IgD-negative memory B cell (primary cell): ENCODE results near the gene GAL3ST3. TPM values are rescaled to one million over a fixed set of nuclear protein-coding genes. Genes with fewer than 3 reads are reported as not detected.

ENCODE experiments used
- H3K27ac Mint-ChIP-seq, 3 donors: one replicate each; pipeline ENCODE4 v1.8.0; 2020 to 2022; ENCODE audit warnings: mild to moderate bottlenecking in 3 of 3, mixed read lengths in 3 of 3, moderate library complexity in 1 of 3
- H3K27me3 Mint-ChIP-seq: one replicate; pipeline ENCODE4 v1.8.0; 2021; ENCODE audit warnings: mixed read lengths
- H3K36me3 Mint-ChIP-seq: one replicate; pipeline ENCODE4 v1.8.0; 2020; ENCODE audit warnings: mild to moderate bottlenecking, mixed read lengths
- H3K4me1 Mint-ChIP-seq, 3 donors: one replicate each; pipeline ENCODE4 v1.8.0; 2020 to 2022; ENCODE audit warnings: mixed read lengths in 3 of 3, mild to moderate bottlenecking in 1 of 3
- H3K4me3 Mint-ChIP-seq, 4 donors: one replicate each; pipeline ENCODE4 v1.8.0; 2020 to 2022; ENCODE audit warnings: mild to moderate bottlenecking in 4 of 4, mixed read lengths in 4 of 4, moderate library complexity in 3 of 4
- H3K9me3 Mint-ChIP-seq, 3 donors: one replicate each; pipeline ENCODE4 v1.8.0; 2020 to 2021; ENCODE audit warnings: mixed read lengths in 3 of 3, mild to moderate bottlenecking in 1 of 3
- polyA plus RNA-seq: library from polyadenylated mRNA; unstranded; fragments of 300-500 nt; fragmentation: Illumina TruSeq; gene quantifications from one replicate; pipeline ENCODE4 v1.2.3, GENCODE V29; 2021

The GAL3ST3 gene
- polyA plus RNA-seq, 1 donor from 2014 or later, result not detected

GRCh38 chr11:66006134-66006890 is 42.6 kb downstream of the GAL3ST3 start:
- Mint-ChIP-seq H3K36me3 (peaks cover 4% of the 10 kb centered on the region), H3K9me3 (no peaks in the 10 kb centered on the region), H3K27ac (peak overlapping the region in 2 of 3 donors; percentile 55 to 77), H3K27me3 (peaks cover under 1% of the 10 kb centered on the region), H3K4me1 (peaks cover 14 to 16% (median 16%) of the 10 kb centered on the region in 3 donors), H3K4me3 (peak overlapping the region in 2 of 4 donors; percentile 19 to 64)

- Mint-ChIP-seq H3K27ac (peak overlapping the region in 2 of 3 donors; percentile 59 to 77), H3K36me3 (peaks cover 4% of the 10 kb centered on the region), H3K9me3 (no peaks in the 10 kb centered on the region), H3K4me1 (peaks cover 16 to 27% (median 21%) of the 10 kb centered on the region in 3 donors), H3K4me3 (peak overlapping the region in 2 of 4 donors; percentile 65 to 73), H3K27me3 (no peaks in the 10 kb centered on the region)
These were observed 44.8 kb downstream of the GAL3ST3 start for GRCh38 chr11:66004186-66004585.

- peaks cover 5% of the 10 kb centered on the region for H3K36me3 Mint-ChIP-seq
- no peaks in the 10 kb centered on the region for H3K27me3 Mint-ChIP-seq
- peak overlapping the region; percentile 98 to 100 (median 100) for H3K4me3 Mint-ChIP-seq
- peaks cover 16 to 27% (median 22%) of the 10 kb centered on the region in 3 donors for H3K4me1 Mint-ChIP-seq
- H3K9me3 Mint-ChIP-seq, result no peaks in the 10 kb centered on the region
- peak overlapping the region in 2 of 3 donors; percentile 98 to 100 for H3K27ac Mint-ChIP-seq
These were observed 45.7 kb downstream of the GAL3ST3 start for GRCh38 chr11:66003291-66003690.

- peaks cover 18 to 27% (median 23%) of the 10 kb centered on the region in 3 donors for H3K4me1 Mint-ChIP-seq
- H3K36me3 Mint-ChIP-seq, result peaks cover 5% of the 10 kb centered on the region
- H3K27me3 Mint-ChIP-seq, result no peaks in the 10 kb centered on the region
- H3K9me3 Mint-ChIP-seq, result no peaks in the 10 kb centered on the region
- peak overlapping the region; percentile 98 to 100 (median 100) for H3K4me3 Mint-ChIP-seq
- H3K27ac Mint-ChIP-seq, result peak overlapping the region; percentile 98 to 100 (median 99)
These were observed 46.2 kb downstream of the GAL3ST3 start for GRCh38 chr11:66002648-66003225.

GRCh38 chr11:66001942-66002647 is 46.9 kb downstream of the GAL3ST3 start, which contains the start of the genes BANF1 and EIF1AD:
TSS of gene BANF1 (plus strand) at chr11:66002503. CDS start at chr11:66003251, 748 bp downstream.
TSS of gene EIF1AD (minus strand) at chr11:66002157. CDS start at chr11:66000389, 1,768 bp downstream.
- peak within 1 kb of the TSS; percentile 98 to 100 (median 100) for H3K4me3 Mint-ChIP-seq
- H3K27ac Mint-ChIP-seq, result peak within 1 kb of the TSS; percentile 98 to 100 (median 99)
- peaks cover 23 to 29% (median 26%) of the 10 kb centered on the region in 3 donors for H3K4me1 Mint-ChIP-seq
- H3K36me3 Mint-ChIP-seq, result peaks cover 5% of the 10 kb centered on the region
- no peaks in the 10 kb centered on the region for H3K9me3 Mint-ChIP-seq
- H3K27me3 Mint-ChIP-seq, result no peaks in the 10 kb centered on the region

GRCh38 chr11:65997286-65997685 is 51.7 kb downstream of the GAL3ST3 start:
- Mint-ChIP-seq H3K4me1 (peaks cover 17 to 20% (median 19%) of the 10 kb centered on the region in 3 donors), H3K9me3 (no peaks in the 10 kb centered on the region), H3K27ac (peak overlapping the region in 2 of 3 donors; percentile 62 to 76), H3K27me3 (no peaks in the 10 kb centered on the region), H3K36me3 (peaks cover 4% of the 10 kb centered on the region), H3K4me3 (peak overlapping the region in 1 of 4 donors; percentile 74)

GRCh38 chr11:65992056-65992455 is 56.9 kb downstream of the GAL3ST3 start:
- Mint-ChIP-seq H3K27ac (no peak overlapping the region), H3K27me3 (no peaks in the 10 kb centered on the region), H3K9me3 (no peaks in the 10 kb centered on the region)

More at GRCh38 chr11:65992056-65992455, 56.9 kb downstream of the GAL3ST3 start:
- no peak overlapping the region for H3K4me3 Mint-ChIP-seq
- H3K4me1 Mint-ChIP-seq, result peaks cover 4 to 8% (median 7%) of the 10 kb centered on the region in 3 donors
- no peaks in the 10 kb centered on the region for H3K36me3 Mint-ChIP-seq

Other genes starting within 250 kb of the GAL3ST3 start
- 0.78 TPM for gene SNX32, start 215.2 kb downstream of the GAL3ST3 start, polyA plus RNA-seq
- 2,244 TPM for gene CFL1, start 191.0 kb downstream of the GAL3ST3 start, polyA plus RNA-seq
- 38.7 TPM for gene MUS81, start 188.7 kb downstream of the GAL3ST3 start, polyA plus RNA-seq
- 0.29 TPM for gene EFEMP2, start 176.4 kb downstream of the GAL3ST3 start, polyA plus RNA-seq
- gene CTSW, start 169.3 kb downstream of the GAL3ST3 start, polyA plus RNA-seq, result 29.2 TPM
- 97.0 TPM for gene FIBP, start 160.7 kb downstream of the GAL3ST3 start, polyA plus RNA-seq
- gene CCDC85B, start 158.5 kb downstream of the GAL3ST3 start, polyA plus RNA-seq, result 83.9 TPM
- 0.79 TPM for gene FOSL1, start 148.8 kb downstream of the GAL3ST3 start, polyA plus RNA-seq
- 61.6 TPM for gene C11orf68, start 130.1 kb downstream of the GAL3ST3 start, polyA plus RNA-seq
- gene DRAP1, start 129.7 kb downstream of the GAL3ST3 start, polyA plus RNA-seq, result 90.7 TPM
- not detected for gene TSGA10IP, start 103.7 kb downstream of the GAL3ST3 start, polyA plus RNA-seq
- gene SART1, start 87.4 kb downstream of the GAL3ST3 start, polyA plus RNA-seq, result 53.1 TPM
- gene EIF1AD, start 47.0 kb downstream of the GAL3ST3 start, polyA plus RNA-seq, result 35.8 TPM
- 284 TPM for gene BANF1, start 46.7 kb downstream of the GAL3ST3 start, polyA plus RNA-seq
- gene CST6, start 37.2 kb downstream of the GAL3ST3 start, polyA plus RNA-seq, result not detected
- gene CATSPER1, start 22.7 kb downstream of the GAL3ST3 start, polyA plus RNA-seq, result not detected
- gene SF3B2, start 3.2 kb upstream of the GAL3ST3 start, polyA plus RNA-seq, result 91.8 TPM
- gene PACS1, start 21.1 kb upstream of the GAL3ST3 start, polyA plus RNA-seq, result 72.9 TPM
- gene KLC2, start 208.5 kb upstream of the GAL3ST3 start, polyA plus RNA-seq, result 13.6 TPM
- gene RAB1B, start 219.5 kb upstream of the GAL3ST3 start, polyA plus RNA-seq, result 14.8 TPM
- not detected for gene CNIH2, start 229.0 kb upstream of the GAL3ST3 start, polyA plus RNA-seq
- 72.5 TPM for gene YIF1A, start 240.0 kb upstream of the GAL3ST3 start, polyA plus RNA-seq
- gene TMEM151A, start 242.7 kb upstream of the GAL3ST3 start, polyA plus RNA-seq, result not detected